Esophagus muscularis mucosa (tissue), 4 donors: ENCODE data around the gene DACT3. TPM values are rescaled to one million over a fixed set of nuclear protein-coding genes. Genes with fewer than 3 reads are reported as not detected.

Experiments
- DNase-seq: peaks from one replicate; pipeline ENCODE4 v3.0.0-alpha.2; 2017; ENCODE audit errors: extremely low spot score
- H3K27ac ChIP-seq, 4 donors: fragments of 200-600 bp; sonication (generic); replicated peaks in 1 of 4; 1 replicate in 3 of 4; 2 replicates in 1 of 4; pipeline ENCODE4 v1.5.1; 2016 to 2019; ENCODE audit warnings: mild to moderate bottlenecking in 1 of 4
- H3K27me3 ChIP-seq, 4 donors: fragments of 200-600 bp; sonication (generic); one replicate each; pipeline versions ENCODE4 v1.5.1 to v1.6.0; 2016 to 2019
- H3K36me3 ChIP-seq, 4 donors: fragments of 200-600 bp; sonication (generic); one replicate each; pipeline ENCODE4 v1.5.1; 2016 to 2019
- H3K4me1 ChIP-seq, 4 donors: fragments of 200-600 bp; sonication (generic); one replicate each; pipeline ENCODE4 v1.5.1; 2016 to 2019
- H3K4me3 ChIP-seq, 4 donors: fragments of 200-600 bp; sonication (generic); 1 replicate in 2 of 4; 2 replicates in 2 of 4; pipeline ENCODE4 v1.5.1; 2016 to 2019; ENCODE audit warnings: mild to moderate bottlenecking in 4 of 4, moderate library complexity in 1 of 4
- H3K9me3 ChIP-seq, 4 donors: fragments of 200-600 bp; sonication (generic); 1 replicate in 3 of 4; 2 replicates in 1 of 4; pipeline ENCODE4 v1.5.1; 2016 to 2019
- CTCF ChIP-seq, 3 experiments: fragments of 200-600 bp in 2 of 3; fragments of 450-650 bp in 1 of 3; sonication (generic) in 2 of 3; IDR thresholded peaks; one replicate each; pipeline ENCODE4 v1.5.1; 2017 to 2019; ENCODE audit warnings: antibody characterized with exemption in 3 of 3, mild to moderate bottlenecking in 2 of 3, moderate library complexity in 1 of 3
- EP300 ChIP-seq: sonication (generic); formaldehyde crosslinking; IDR thresholded peaks from one replicate; pipeline ENCODE4 v1.6.1; 2017; ENCODE audit warnings: antibody characterized with exemption
- POLR2A ChIP-seq: fragments of 450-650 bp; IDR thresholded peaks from one replicate; pipeline ENCODE4 v1.6.1; 2017; ENCODE audit warnings: antibody characterized with exemption, moderate library complexity, mild to moderate bottlenecking, low read depth
- POLR2AphosphoS5 ChIP-seq, 2 donors: sonication (generic); formaldehyde crosslinking; IDR thresholded peaks; one replicate each; pipeline ENCODE4 v1.6.1; 2017; ENCODE audit warnings: antibody characterized with exemption in 2 of 2
- WGBS: methylation state at CpG from one replicate; pipeline ENCODE4 v1.1.5; 2018; 5-methylcytosine and 5-hydroxymethylcytosine counted together
- intact Hi-C: fragments of 100-400 bp; cut with DNase I; formaldehyde crosslinking; loops from one replicate; pipeline ENCODE4 v1.15.1; 2023
- total RNA-seq, 4 donors: library from RNA; depleted of rRNA; stranded (reverse); fragments of >200 nt; gene quantifications; one replicate each; pipeline versions ENCODE4 v1.1.0 to v1.2.1, GENCODE V29; 2016

Gene DACT3
- total RNA-seq, 4 donors from 2014 or later, result 46.7 to 119 (median 65.1) TPM

- Histone ChIP-seq H3K27me3 (no peaks in the 10 kb centered on the region), H3K36me3 (peaks cover 60 to 94% (median 90%) of the 10 kb centered on the region in 4 donors), H3K27ac (no peak overlapping the region), H3K4me3 (no peak overlapping the region), H3K4me1 (peaks cover 6 to 14% (median 13%) of the 10 kb centered on the region in 4 donors), H3K9me3 (no peaks in the 10 kb centered on the region)
- TF ChIP-seq CTCF (IDR thresholded peaks at IDR 0.05) (no peak), POLR2AphosphoS5 (IDR thresholded peaks at IDR 0.05) (no peak), POLR2A (no peak), EP300 (no peak)
- WGBS, result 92% methylated on average over 16 of the region's 22 CpGs
- intact Hi-C loops, result no loop called here
- no peak for DNase-seq
These were observed 32.8 kb upstream of the DACT3 start for GRCh38 chr19:46693760-46694159.

GRCh38 chr19:46692918-46693722 lies 32.1 kb upstream of the DACT3 start:
- H3K27ac ChIP-seq, result no peak overlapping the region
- 96% methylated on average over 4 of the region's 4 CpGs for WGBS
- no peaks in the 10 kb centered on the region for H3K9me3 ChIP-seq
- TF ChIP-seq CTCF (IDR thresholded peaks at IDR 0.05) (no peak), POLR2AphosphoS5 (IDR thresholded peaks at IDR 0.05) (no peak), POLR2A (no peak), EP300 (no peak)
- H3K27me3 ChIP-seq, result no peaks in the 10 kb centered on the region
- intact Hi-C loops, result no loop called here
- H3K4me1 ChIP-seq, result peaks cover 6 to 14% (median 13%) of the 10 kb centered on the region in 4 donors
- H3K4me3 ChIP-seq, result no peak overlapping the region
- H3K36me3 ChIP-seq, result peaks cover 65 to 94% (median 90%) of the 10 kb centered on the region in 4 donors
- no peak for DNase-seq

GRCh38 chr19:46691948-46692347 lies 31.0 kb upstream of the DACT3 start:
- DNase-seq, result no peak
- Histone ChIP-seq H3K36me3 (peaks cover 75 to 100% (median 100%) of the 10 kb centered on the region in 4 donors), H3K4me1 (peaks cover under 1 to 4% (median 2%) of the 10 kb centered on the region in 4 donors), H3K27me3 (no peaks in the 10 kb centered on the region), H3K4me3 (no peak overlapping the region), H3K27ac (no peak overlapping the region), H3K9me3 (no peaks in the 10 kb centered on the region)
- TF ChIP-seq POLR2A, result no peak
- TF ChIP-seq POLR2AphosphoS5 (IDR thresholded peaks at IDR 0.05), result no peak
- no peak for TF ChIP-seq EP300
- TF ChIP-seq CTCF (IDR thresholded peaks at IDR 0.05), result no peak
- WGBS, result 100% methylated on average over 2 of the region's 2 CpGs
- intact Hi-C loops, result no loop called here

- H3K4me1 ChIP-seq, result no peaks in the 10 kb centered on the region
- no peaks in the 10 kb centered on the region for H3K27me3 ChIP-seq
- TF ChIP-seq EP300, result no peak
- TF ChIP-seq CTCF (IDR thresholded peaks at IDR 0.05), result no peak
- no peak for TF ChIP-seq POLR2A
- no peak for TF ChIP-seq POLR2AphosphoS5 (IDR thresholded peaks at IDR 0.05)
- H3K4me3 ChIP-seq, result no peak overlapping the region
- H3K36me3 ChIP-seq, result peaks cover 82 to 100% (median 100%) of the 10 kb centered on the region in 4 donors
- H3K9me3 ChIP-seq, result no peaks in the 10 kb centered on the region
- 44% methylated on average over 2 of the region's 2 CpGs for WGBS
- H3K27ac ChIP-seq, result no peak overlapping the region
- intact Hi-C loops, result no loop called here
- DNase-seq, result no peak
These were observed 30.1 kb upstream of the DACT3 start for GRCh38 chr19:46691104-46691503.
